ENCODE data around the gene TSSC4.

DNA sequence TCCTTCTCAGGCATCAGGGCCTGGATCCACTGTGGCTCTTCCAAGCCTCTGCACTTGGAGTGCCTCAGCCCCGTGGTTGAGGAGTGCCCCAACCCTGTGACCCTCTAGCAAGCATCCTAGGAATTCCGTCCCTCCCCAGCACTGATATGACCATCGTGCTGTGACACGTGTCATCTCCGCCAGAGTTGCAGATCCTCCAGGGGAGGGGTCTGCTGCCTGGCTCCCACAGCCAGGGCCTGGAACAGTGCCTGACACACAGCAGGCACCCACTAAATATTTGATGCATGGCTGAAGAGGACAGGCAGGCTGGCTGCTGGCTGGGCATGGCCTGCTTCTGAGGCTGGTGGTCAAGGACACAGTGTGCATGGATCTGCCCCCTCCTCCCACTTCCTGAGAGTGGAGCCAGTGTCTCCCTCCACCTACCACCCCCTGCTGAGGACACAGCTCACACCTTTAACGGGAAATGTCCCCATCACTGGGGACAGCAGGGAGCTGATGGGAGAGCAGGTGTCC, 25.2 kb upstream of the TSSC4 start:
- TF ChIP-seq POLR2AphosphoS5 (IDR thresholded peaks at IDR 0.05) (no peak), EP300 (IDR thresholded peaks at IDR 0.05) (no peak), CTCF (IDR thresholded peaks at IDR 0.05) (no peak), POLR2A (IDR thresholded peaks at IDR 0.05) (no peak)

Data from stomach (tissue), 4 donors.